Astrocyte (in vitro differentiated cells and primary cell): ENCODE results near the gene ZMYM4.

Source experiments
- EZH2 ChIP-seq: IDR thresholded peaks from 2 replicates; pipeline ENCODE4 v1.6.1; 2012; ENCODE audit warnings: mild to moderate bottlenecking, low read length, inconsistent platforms; ENCODE audit not compliant: insufficient read depth
- TF ChIP-seq, protein P1 (sequence below): IDR thresholded peaks from 2 replicates; pipeline ENCODE4 v1.5.1; 2011; ENCODE audit warnings: low read depth, mild to moderate bottlenecking, inconsistent platforms, low read length, moderate library complexity; ENCODE audit not compliant: insufficient read depth

DNA sequence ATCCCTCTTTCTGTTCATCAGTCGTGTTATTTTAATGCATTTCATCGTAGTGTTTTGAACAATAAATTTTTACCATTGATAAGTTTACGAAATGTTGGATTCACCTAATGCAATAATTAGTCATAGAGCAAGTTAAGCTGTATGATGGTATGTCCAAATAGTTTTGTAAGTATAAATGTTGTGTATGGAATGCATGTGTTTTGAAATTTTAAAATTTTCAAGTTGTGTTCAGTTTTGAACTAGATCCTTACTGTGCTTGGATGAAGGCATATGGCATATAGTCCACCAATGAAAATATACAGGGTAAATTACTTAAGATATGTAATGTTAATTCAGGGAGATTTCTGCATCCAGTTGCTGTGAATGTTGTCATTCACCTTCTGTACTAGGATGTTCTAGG is 2.3 kb downstream of the ZMYM4 start:
- TF ChIP-seq, protein P1, sequence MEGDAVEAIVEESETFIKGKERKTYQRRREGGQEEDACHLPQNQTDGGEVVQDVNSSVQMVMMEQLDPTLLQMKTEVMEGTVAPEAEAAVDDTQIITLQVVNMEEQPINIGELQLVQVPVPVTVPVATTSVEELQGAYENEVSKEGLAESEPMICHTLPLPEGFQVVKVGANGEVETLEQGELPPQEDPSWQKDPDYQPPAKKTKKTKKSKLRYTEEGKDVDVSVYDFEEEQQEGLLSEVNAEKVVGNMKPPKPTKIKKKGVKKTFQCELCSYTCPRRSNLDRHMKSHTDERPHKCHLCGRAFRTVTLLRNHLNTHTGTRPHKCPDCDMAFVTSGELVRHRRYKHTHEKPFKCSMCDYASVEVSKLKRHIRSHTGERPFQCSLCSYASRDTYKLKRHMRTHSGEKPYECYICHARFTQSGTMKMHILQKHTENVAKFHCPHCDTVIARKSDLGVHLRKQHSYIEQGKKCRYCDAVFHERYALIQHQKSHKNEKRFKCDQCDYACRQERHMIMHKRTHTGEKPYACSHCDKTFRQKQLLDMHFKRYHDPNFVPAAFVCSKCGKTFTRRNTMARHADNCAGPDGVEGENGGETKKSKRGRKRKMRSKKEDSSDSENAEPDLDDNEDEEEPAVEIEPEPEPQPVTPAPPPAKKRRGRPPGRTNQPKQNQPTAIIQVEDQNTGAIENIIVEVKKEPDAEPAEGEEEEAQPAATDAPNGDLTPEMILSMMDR: no peak
- TF ChIP-seq EZH2: no peak
